ENCODE results near the gene KCNK13.
"Not testable (repeated sequence)": the region's sequence is repeated elsewhere in the genome, so short reads cannot be mapped to it uniquely, and the experiment has no call there.

Gene KCNK13

DNA sequence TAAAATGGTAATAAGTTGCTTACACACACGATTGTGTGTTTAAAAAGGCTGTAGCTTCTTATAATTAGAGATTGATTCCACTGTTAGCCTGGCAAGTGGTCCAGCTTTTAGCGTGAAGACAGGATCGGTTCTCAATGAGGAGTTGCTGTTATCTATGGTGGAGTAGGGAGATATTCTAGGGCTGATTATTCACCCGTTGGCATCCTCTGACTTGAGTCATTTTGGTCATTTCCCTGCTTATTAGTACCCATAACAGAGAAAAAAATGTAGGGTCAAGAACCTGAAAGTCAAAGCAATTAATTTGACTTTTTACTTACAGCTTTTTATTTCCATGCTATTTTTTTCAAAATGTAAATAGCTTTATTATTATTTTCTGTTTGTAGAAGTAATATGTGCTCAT, 76.0 kb downstream of the KCNK13 start:
- no peak for DNase-seq

DNA sequence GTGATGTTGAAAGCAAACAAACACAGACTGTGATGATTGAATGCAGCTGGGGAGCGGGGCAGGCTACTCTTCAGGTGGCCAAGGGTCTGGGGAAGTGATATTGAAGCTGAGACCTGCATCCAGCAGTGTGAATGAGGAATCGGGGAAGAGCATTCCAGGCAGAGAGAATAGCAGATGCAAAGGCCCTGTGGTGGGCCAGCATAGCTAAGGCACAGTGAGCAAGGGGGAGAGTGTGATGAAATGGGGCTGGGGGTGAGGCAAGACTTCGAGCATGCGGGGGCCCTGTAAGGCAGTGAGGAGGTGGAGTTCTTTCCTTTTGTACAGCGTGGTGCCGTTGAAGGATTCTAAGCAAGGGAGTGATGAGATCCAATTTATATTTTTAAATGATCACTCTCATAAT, 77.4 kb downstream of the KCNK13 start:
- no peak for DNase-seq

DNA sequence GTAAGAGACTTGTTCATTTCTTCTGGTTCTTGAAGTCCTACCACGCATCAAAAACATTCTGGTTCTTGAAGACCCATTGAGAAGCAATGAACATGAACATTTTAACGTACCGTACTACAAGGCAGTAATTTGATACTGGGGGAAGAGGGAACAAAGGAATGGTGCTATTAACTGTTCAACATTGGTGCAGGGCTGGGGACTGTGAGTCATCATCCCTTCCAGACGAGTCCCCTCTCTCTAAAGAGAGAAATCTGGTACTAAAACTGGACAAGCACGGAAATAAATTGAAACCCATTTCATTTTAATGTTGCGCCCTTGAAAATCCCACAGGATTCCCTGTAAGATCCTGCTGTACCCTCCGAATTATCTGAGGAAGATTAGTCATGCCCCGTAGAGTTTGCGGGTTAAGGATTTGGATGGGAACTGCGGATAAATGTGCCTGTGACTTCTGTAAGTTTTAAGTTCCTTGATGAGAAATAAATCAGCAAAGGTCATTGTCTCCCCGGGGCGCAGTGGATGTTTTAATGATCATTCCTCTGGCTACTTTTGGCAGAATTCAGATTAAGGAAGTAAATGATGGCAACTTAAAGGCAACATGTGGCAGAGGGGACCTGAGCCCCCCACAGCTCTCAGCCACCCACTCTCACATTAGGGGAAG, 78.6 kb downstream of the KCNK13 start:
- DNase-seq, result no peak

DNA sequence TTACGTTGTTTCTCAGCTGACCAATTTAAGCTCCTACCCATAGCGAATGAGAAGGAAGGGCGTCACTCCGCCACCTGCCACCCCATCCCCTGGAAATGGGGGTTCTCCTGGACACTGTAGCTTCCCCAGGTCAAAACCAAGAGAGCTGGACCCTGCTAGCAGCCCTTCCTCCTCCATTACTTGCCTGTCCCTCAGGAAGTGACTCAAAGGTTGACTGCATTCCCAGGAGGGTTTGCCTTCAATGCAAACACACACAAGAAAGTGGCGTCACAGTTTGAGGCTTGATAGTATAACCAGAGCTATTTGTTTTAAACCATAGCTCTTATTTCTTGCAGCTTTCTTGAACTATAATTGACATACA, 79.1 kb downstream of the KCNK13 start:
- DNase-seq, result no peak

DNA sequence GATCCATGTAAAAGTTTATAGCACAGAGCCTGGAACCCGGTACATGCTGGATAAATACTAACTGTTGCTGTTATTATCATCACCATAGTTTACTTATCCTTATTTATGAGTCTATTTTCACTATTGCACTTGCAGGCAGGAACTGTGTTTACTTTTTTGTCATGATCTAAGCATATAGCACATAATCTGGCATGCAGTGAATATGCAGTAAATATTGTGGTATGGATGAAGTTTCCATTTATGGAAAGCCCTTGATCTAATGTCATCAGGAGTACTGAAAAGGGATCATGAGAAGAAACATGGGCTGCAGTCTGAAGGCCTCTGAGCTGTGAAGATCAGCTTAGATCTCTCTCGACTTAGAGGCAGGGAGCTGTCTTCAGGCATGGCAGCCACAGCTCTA, 91.6 kb downstream of the KCNK13 start:
- DNase-seq, result no peak

DNA sequence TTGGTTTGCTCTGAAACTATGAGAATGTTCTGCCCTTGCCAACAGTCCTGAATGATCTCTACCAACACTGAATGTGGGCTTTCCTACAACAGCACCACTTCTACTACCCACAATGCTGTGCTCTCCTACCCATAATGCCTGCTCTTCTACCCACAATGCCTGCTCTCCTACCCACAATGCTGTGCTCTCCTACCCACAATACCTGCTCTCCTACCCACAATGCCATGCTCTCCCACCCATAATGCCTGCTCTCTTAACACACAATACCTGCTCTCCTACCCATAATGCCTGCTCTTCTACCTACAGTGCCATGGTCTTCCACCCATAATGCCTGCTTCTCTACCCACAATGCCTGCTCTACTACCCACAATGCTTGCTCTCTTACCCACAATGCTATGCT, 92.3 kb downstream of the KCNK13 start:
- DNase-seq, result no peak

DNA sequence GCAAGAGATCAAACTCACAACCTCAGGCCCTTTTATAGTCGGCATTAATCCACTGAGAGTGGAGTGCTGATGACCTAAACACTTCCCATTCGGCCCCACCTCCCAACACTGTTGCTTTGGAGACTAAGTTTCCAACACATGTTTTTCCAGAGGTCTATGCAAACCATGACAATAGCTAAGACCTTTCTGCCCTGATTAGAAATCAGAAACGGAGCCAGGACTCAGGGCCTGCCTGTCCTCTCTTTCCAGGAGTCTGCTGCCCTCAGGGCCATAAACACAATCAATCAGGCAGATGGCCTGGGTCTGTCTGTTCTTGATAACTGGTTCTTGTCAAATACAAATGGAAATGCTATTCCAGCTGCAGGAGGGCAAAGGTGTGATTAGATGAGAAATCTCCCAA, 97.4 kb downstream of the KCNK13 start:
- no peak for DNase-seq

DNA sequence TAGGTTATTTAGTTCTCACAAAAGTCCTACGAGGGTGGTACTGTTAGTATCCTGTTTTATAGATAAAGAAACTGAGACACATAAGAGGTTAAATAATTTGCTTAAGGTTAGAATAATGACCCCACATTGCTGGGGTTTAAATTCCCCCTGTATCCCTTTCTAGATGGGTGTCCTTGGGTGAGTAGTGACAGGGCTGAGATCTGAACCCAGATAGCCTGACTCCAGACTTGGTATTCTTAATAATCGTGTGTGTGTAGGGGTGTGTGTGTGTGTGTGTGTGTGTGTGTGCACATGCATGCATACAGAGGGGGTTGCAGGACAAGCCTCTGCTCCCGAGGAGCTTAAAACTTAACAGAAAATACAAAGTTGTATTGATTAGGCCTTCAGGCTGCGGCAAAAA, 97.9 kb downstream of the KCNK13 start:
- no peak for DNase-seq

DNA sequence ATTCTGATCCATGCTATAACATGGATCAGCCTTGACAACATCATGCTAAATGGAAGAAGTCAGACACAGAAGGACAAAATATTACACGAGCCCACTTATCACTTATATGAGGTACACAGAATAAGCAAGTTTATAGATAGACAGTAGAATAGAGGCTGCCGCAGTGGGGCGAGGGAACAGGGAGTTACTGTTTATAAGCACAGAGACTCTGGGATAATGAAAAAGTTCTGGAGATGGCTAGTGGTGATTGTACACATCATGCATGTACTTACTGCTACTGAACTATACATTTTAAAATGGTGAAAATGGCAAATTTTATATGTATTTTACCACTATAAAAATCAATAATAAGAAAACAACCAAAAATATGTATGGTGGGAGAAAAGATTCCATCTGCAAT, 99.3 kb downstream of the KCNK13 start:
- DNase-seq, result no peak

DNA sequence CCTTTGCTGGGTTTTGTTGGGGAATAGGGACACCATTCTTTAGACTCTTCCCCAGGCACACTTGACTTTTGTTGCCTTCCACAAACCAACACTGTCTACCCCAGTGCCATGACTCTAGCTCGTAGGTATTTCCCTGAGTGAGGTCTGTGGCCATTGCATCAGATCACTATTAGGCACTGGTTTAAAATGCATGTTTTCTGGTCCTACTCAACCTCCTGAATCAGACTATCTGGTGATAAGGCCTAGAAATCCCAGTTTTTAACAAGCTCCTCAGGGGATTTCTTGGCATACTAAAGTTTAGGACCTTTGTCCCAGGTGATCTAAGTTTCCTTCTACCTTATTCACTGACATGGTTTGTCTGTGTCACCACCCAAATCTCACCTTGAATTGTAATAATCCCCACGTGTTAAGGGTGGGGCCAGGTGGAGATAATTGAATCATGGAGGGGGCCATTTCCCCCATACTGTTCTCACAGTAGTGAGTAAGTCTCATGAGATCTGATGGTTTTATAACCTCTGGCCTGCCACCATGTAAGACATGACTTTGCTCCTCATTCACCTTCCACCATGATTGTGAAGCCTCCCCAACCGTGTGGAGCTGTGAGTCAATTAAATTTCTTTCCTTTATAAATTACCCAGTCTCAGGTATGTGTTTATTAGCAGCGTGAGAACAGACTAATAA, 106.8 kb downstream of the KCNK13 start:
- DNase-seq, result no peak

DNA sequence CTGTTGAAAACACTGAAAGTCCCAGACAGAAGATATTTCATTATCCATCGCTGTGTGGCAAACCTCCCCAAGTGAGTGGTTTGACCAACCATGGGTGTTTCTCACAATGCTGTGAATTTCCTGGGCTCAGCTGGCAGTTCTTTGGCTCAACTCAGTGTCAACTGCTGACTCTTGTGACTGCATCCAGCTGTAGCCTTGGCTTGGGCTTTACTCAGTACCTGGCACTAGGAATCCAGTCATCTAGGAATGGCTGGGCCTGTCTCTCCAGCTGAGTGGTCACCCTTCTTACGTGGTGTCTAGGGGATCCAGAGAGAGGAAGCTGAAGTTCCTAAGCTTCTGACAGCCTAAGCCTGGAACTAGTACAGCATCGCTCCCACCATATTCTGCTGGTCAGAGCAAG, 113.8 kb downstream of the KCNK13 start:
- DNase-seq, result no peak

DNA sequence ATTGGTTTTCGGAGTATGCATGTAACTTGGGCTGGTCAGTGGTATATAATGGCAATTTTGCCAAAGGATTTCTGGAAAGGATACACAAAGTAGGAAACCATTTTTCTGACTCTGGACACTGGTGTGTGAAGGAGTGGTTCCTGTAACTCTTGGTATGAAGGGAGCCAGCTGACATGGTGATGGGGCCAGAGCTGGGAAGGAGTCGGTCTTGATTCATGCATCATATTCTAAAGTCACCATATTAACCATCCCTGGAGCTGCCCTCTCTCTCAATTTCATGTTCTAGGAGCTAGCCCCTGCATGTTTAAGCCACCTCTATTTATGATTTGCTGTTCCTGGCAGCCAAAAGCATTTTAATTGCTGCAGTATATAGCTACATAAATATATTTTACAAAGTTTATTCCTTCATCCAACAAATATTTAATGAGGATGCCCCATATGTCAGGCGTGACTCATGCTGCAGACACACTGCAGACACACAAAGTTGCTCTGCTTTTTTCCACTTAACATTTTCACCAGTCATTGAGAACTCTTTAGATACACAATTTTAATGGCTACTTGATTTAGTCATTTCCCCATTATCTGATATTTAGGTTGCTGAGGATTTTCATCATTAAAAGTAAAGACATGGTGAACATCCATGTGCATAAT, 115.9 kb downstream of the KCNK13 start:
- no peak for DNase-seq

DNA sequence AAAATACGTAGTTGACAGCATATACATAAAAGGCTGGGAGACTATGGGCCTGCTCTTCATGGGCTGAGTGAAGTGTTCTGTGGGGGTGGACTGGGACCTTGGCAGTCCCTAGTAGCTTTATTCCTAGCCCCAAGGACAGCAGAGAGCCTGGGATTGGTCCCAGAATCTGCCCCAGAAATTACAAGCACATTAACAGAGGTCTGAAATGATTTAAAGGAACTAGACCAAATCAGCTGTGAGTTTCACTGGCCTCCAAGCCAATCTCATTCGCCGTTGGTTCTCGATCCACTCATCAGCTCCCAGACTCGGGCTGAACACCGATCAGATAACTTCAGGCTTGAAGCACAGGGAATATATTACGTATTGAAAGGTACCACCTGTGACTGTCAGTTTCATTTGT, 117.6 kb downstream of the KCNK13 start:
- no peak for DNase-seq

DNA sequence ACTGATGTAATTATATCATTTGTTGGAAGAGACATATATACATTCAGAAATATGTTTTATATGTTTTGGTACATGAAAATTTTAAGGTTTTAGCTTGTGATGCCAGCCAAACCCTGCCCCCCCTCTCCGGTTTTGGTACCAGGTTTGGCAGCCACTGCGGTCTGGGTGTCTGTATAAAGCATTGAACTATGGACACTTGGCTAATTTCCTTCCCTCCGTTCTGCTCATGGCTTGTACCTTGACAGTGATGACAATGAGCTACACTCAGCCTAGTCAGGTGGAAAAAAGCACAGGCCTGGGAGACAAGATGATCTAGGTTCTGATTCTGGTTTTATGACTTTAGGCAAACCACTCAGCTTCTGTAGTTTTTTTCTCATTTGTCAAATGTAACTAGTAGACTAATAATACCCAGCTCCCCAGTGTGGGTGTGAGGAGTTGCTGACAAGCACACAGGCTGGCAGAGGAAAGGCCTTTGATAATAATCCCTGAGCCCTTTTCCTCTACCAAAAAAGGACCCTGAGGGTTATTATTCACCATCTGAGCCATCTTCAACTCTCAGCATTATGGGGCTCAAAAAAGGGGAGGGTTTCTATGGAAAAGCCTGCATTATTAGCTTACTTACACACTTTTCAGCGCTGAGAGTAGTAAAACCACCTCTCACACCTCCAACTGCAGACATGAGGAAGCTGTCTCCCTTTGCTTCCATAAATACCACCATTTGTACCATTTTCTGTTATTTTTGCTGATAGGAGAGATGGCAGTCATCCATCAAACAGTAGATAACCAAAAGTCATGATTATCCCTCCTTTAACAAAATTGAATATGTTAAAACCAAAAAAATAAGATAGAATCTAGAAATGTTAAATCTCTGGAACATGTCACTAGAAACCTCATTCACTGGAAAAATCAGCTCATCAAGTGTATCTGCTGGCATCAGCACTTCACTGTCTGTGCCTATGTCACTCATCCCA, 118.3 kb downstream of the KCNK13 start:
- DNase-seq, result no peak

DNA sequence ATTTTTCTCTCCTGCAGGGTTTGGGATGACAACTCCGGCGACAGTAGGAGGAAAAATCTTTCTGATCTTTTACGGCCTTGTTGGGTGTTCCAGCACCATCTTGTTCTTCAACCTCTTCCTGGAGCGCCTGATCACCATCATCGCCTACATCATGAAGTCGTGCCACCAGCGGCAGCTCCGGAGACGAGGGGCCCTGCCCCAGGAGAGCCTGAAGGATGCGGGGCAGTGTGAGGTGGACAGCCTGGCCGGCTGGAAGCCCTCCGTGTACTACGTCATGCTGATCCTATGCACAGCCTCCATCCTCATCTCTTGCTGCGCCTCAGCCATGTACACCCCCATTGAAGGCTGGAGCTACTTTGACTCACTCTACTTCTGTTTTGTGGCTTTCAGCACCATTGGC, 122.3 kb downstream of the KCNK13 start:
- no peak for DNase-seq

DNA sequence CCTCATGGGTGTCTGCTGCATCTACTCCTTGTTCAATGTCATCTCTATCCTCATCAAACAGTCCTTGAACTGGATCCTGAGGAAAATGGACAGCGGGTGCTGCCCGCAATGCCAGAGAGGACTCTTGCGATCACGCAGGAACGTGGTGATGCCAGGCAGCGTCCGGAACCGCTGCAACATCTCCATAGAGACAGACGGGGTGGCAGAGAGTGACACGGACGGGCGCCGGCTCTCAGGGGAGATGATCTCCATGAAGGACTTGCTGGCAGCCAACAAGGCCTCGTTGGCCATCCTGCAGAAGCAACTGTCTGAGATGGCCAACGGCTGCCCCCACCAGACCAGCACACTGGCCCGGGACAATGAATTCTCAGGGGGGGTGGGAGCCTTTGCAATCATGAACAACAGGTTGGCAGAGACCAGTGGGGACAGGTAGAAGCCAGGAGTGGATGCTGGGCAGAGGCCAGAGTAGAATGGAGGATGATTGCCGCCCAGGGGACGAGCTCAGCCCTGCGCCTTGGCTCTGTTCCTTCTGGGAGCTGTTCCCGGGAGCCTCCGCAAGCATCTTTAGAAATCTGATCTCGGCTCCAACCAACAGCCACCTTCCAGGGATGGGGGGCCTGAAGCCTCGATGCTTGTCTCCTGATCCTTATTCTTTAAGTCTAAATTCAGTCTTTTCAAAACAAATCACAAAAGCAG, 122.9 kb downstream of the KCNK13 start:
- no peak for DNase-seq

DNA sequence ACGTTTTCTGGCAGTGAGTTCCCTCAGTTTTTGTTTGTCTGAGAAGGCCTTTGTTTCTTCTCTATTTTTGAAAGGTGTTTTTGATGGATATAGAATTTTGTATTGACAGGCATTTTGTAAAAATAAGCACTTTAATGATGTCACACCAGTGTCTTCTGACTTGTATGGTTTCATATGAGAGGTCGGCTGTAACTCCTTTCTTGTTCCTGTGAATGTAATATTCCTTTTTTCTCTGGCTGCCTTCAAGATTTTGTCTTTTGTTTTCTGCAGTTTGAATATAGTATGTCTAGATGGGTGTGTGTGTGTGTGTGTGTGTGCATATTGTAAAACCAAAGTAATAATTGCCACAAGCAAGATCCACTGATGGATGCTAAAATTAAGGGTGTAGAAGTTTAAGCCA, 126.8 kb downstream of the KCNK13 start:
- DNase-seq, result no peak

DNA sequence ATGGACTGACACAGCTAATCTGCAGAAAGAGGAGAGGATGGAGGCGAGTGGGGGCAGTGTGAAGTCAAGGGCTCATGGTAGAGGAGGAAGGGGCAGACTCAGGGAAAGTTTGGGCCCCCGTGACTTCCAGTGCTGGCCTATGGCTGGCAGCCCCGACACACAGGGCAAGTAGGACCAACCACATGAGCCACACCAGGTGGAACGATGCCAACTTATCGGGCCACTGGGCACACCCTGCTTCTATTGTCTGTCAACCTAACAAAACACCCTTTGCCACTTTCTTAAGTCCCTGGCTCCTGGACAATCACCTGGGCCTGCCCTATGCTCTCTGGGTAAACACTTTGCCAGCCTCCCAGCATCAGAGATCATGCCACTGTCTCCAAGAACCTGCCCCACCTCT, 129.4 kb downstream of the KCNK13 start:
- no peak for DNase-seq

DNA sequence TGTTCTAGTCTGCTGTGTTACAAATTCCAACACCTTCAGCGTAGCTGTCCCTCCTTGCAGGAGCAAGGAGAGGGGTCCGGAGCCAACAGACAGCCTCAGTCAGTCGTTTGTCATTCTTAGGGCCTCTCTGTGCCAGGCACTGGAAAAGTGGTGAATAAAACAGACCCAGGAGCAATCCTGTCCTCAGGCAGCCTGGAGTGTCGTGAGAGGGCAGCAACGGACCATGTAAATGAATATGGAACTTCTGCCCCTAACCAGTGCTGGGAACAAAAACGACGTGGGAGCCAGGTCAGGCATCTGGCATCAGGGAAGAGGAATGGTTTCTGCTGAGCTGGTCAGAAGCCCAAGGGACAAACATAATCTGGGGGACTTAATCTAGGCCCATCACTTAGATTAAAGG, 129.8 kb downstream of the KCNK13 start:
- no peak for DNase-seq

DNA sequence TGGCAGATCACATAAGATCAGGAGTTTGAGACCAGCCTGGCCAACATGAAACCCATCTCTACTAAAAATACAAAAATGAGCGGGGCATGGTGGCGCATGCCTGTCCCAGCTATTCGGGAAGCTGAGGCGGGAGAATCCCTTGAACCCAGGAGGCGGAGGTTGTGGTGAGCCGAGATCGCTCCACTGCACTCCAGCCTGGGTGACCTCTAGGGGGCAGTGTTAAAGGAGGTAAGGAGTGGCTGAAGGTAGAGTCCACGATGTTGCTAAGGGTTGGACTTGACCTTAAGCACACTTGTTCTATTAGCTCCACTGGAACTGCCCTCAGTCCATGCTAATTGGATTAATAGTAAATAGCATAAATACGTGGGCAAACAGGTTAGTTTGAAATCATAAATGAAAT, 132.1 kb downstream of the KCNK13 start:
- DNase-seq, result no peak

DNA sequence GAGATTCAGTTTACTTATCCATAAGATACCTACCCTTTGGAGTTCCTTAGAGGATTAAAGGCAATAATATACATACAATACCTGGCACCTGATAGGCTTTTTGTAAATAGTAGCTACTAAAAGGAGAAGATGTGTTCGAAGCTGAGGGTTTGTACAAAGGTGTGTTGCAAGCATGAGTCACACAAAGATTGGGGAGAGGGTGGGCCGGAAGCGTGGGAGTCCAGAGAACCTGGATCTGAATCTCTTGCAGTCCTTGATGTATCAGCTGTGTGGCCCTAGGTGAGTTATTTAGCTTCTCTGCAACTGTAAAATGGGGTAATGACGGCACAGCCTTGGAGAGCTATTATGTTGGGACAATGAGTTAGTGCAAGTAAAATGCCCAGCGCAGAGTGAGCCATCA, 132.9 kb downstream of the KCNK13 start:
- DNase-seq, result no peak

DNA sequence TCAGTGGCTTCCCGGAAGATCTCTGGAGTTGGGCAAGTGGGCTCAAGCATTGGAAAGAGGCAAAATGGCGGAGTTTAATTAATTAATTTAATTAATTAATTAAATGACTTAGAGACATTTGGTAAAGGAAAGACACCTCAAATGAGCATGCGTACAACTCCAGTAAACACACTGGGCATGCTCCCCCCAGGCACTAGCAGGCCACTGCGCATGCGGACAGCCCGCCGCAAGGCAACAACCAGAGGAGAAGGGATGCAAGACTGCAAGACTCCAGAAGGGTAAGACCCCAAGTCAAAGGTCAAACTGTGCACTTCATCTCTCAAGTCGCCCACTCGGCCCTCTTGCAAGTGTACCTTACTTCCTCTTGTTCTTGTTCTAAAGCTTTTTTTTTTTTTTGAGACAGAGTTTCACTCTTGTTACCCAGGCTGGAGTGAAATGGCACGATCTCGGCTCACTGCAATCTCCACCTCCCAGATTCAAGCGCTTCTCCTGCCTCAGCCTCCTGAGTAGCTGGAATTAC, 136.8 kb downstream of the KCNK13 start:
- DNase-seq, result no peak

DNA sequence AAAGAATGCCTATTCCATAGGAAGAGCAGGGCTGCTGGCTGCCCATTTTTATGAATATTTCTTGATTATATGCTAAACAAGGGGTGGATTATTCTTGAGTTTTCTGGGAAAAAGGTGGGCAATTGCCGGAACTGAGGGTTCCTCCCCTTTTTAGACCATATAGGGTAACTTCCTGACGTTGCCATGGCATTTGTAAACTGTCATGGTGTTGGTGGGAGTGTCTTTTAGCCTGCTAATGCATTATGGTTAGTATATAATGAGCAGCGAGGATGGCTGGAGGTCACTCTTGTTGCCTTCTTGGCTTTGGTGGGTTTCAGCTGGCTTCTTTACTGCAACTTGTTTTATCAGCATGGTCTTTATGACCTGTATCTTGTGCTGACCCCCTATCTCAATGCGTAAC, 138.8 kb downstream of the KCNK13 start:
- DNase-seq, result not testable (repeated sequence)

Measured in CD4-positive, alpha-beta T cell treated with Interleukin-15 for 1 hour (primary cell).